NB4 (cell line): ENCODE data around the gene AP5S1.

Experiments used
- CTCF ChIP-seq: IDR thresholded peaks from one replicate; pipeline ENCODE4 v1.5.1; 2012; ENCODE audit warnings: low read depth, low read length
- POLR2A ChIP-seq: IDR thresholded peaks from 2 replicates; pipeline ENCODE4 v1.6.1; 2011; ENCODE audit warnings: mild to moderate bottlenecking; ENCODE audit not compliant: insufficient read length; ENCODE audit errors: extremely low read depth

- TF ChIP-seq CTCF (no peak), POLR2A (no peak)
Measured at GRCh38 chr20:3785240-3786125, 34.9 kb upstream of the AP5S1 start.
